Mesendoderm (in vitro differentiated cells): Measurements from ENCODE around the gene RRP8. TPM values are rescaled to one million over a fixed set of nuclear protein-coding genes. Genes with fewer than 3 reads are reported as not detected.

ENCODE experiments used
- DNase-seq: peaks from one replicate; pipeline ENCODE4 v3.0.0; 2013
- H2AK5ac ChIP-seq: 2 replicates; pipeline ENCODE4 v1.6.1; 2013; ENCODE audit warnings: low read length, inconsistent platforms
- H2BK120ac ChIP-seq: 2 replicates; pipeline ENCODE4 v1.6.1; 2013; ENCODE audit warnings: low read depth, mild to moderate bottlenecking, low read length, moderate library complexity, mixed read lengths
- H2BK15ac ChIP-seq: replicated peaks from 2 replicates; pipeline ENCODE4 v1.6.1; 2013; ENCODE audit warnings: low read depth, mild to moderate bottlenecking, moderate library complexity
- H2BK5ac ChIP-seq: 2 replicates; pipeline ENCODE4 v1.6.1; 2013; ENCODE audit warnings: low read length, inconsistent platforms
- H3K18ac ChIP-seq: 2 replicates; pipeline ENCODE4 v1.6.1; 2013; ENCODE audit warnings: mild to moderate bottlenecking, low read length, mixed read lengths
- H3K23ac ChIP-seq: one replicate; pipeline ENCODE4 v1.6.1; 2013; ENCODE audit warnings: low read length
- H3K27ac ChIP-seq: 2 replicates; pipeline ENCODE4 v1.5.1; 2013; ENCODE audit warnings: low read depth, mild to moderate bottlenecking, inconsistent platforms, low read length, moderate library complexity
- H3K27me3 ChIP-seq: 2 replicates; pipeline ENCODE4 v1.6.1; 2013; ENCODE audit warnings: low read length, control low read depth, mild to moderate bottlenecking, inconsistent platforms; ENCODE audit not compliant: insufficient read depth, poor library complexity
- H3K36me3 ChIP-seq: 2 replicates; pipeline ENCODE4 v1.6.1; 2013; ENCODE audit warnings: low read length, inconsistent platforms; ENCODE audit not compliant: control insufficient read depth, insufficient read depth
- H3K4ac ChIP-seq: one replicate; pipeline ENCODE4 v1.6.1; 2013; ENCODE audit warnings: low read depth, mild to moderate bottlenecking, low read length, moderate library complexity
- H3K4me1 ChIP-seq: 2 replicates; pipeline ENCODE4 v1.6.1; 2013; ENCODE audit warnings: low read depth, low read length, inconsistent platforms; ENCODE audit not compliant: control insufficient read depth
- H3K4me2 ChIP-seq: 2 replicates; pipeline ENCODE4 v1.6.1; 2013; ENCODE audit warnings: low read length
- H3K4me3 ChIP-seq: 2 replicates; pipeline ENCODE4 v1.5.1; 2013; ENCODE audit warnings: mild to moderate bottlenecking, low read length
- H3K56ac ChIP-seq: one replicate; pipeline ENCODE4 v1.6.1; 2013; ENCODE audit warnings: low read length
- H3K79me1 ChIP-seq: 2 replicates; pipeline ENCODE4 v1.6.1; 2013; ENCODE audit warnings: low read length, inconsistent platforms
- H3K79me2 ChIP-seq: 2 replicates; pipeline ENCODE4 v1.6.1; 2013; ENCODE audit warnings: mild to moderate bottlenecking, low read length; ENCODE audit not compliant: control insufficient read depth, insufficient read depth
- H3K9ac ChIP-seq: 2 replicates; pipeline ENCODE4 v1.6.1; 2013; ENCODE audit warnings: low read length, inconsistent platforms
- H4K5ac ChIP-seq: one replicate; pipeline ENCODE4 v1.6.1; 2013; ENCODE audit warnings: low read length
- H4K8ac ChIP-seq: one replicate; pipeline ENCODE4 v1.6.1; 2013; ENCODE audit warnings: low read depth, mild to moderate bottlenecking, control low read depth, low read length, moderate library complexity
- WGBS: extraction: QIAGEN DNeasy Blood & Tissue Kit; methylation state at CpG from one replicate; pipeline ENCODE4 v1.1.7; 2013; ENCODE audit warnings: low lambda C conversion rate, missing lambda C conversion rate; ENCODE audit not compliant: insufficient coverage; ENCODE audit errors: extremely low coverage; 5-methylcytosine and 5-hydroxymethylcytosine counted together
- polyA plus RNA-seq, 2 experiments: library from polyadenylated mRNA; stranded (reverse); fragments of 200-250 nt; gene quantifications; one replicate each; pipeline ENCODE4 v1.2.3, GENCODE V29; 2013

Gene RRP8
- 26.6 TPM for polyA plus RNA-seq (2013, experiment 1 of 2)
- polyA plus RNA-seq (2013, experiment 2 of 2): 28.9 TPM

DNA sequence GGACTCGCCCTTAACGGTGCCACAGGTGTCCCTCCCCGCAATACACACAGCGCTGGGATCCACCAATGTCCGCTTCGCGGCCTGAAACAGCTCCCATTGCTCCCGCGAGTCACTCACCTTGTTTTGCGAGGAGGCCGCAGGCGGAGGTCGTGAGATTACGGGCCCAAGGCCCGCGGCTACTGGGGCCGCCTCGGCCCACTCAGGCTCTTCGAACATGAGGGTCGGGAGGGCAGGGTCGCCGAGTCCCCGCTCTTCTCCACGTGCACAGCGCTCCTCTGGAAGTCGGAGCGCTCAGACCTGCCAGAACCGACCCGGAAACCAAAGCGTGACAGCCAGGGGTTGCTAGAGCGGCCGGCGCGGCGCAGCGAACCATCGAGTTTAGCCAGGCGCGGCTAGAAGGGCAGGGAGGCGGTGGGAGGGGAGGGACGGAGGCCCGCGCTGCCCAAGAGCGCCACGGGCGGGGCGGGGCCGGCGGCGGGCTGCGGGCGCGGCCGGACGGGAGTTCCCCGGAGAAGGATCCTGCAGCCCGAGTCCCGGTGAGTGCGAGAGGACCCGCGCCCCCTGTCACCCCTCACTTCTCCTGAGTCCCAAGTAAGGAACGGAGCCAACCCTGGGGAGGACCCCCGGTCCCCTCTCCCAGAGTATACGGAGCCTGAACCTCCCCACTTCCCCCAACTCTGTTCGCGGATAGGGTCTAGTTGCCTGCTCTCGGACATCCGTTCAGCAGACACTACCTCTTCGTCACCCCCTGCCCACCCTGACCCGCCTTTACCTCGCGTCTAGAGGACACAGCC, at the start of gene RRP8, which contains the start of gene ILK:
Gene RRP8, minus strand, starts transcription at position 330 of the 794 bp plus-strand sequence. Its CDS starts 114 bp downstream, at position 216.
Gene ILK, plus strand, starts transcription at position 488 of the 794 bp plus-strand sequence. CDS start 498 bp downstream, outside the sequence.
- Histone ChIP-seq H3K27me3 (no peaks in the 10 kb centered on the region), H3K27ac (peak within 1 kb of the TSS; percentile 68), H3K56ac (peak within 1 kb of the TSS; percentile 98), H4K5ac (no peak within 1 kb of the TSS), H3K4me3 (peak within 1 kb of the TSS; percentile 97), H3K18ac (peak within 1 kb of the TSS; percentile 24), H3K4ac (peak within 1 kb of the TSS; percentile 28), H3K4me2 (peak within 1 kb of the TSS; percentile 83), H2BK5ac (peak within 1 kb of the TSS; percentile 88), H2BK120ac (no peak within 1 kb of the TSS), H2AK5ac (peak within 1 kb of the TSS; percentile 54), H3K4me1 (peaks cover 9% of the 10 kb centered on the region), H3K79me1 (peaks cover 30% of the 10 kb centered on the region), H3K79me2 (peaks cover 44% of the 10 kb centered on the region), H4K8ac (no peak within 1 kb of the TSS), H3K23ac (peak within 1 kb of the TSS; percentile 74), H3K36me3 (peaks cover 8% of the 10 kb centered on the region), H3K9ac (peak within 1 kb of the TSS; percentile 98), H2BK15ac (no peak within 1 kb of the TSS)
- no CpG with 5 or more reads among the region's 72 CpGs for WGBS
- peak; percentile 95 for DNase-seq

DNA sequence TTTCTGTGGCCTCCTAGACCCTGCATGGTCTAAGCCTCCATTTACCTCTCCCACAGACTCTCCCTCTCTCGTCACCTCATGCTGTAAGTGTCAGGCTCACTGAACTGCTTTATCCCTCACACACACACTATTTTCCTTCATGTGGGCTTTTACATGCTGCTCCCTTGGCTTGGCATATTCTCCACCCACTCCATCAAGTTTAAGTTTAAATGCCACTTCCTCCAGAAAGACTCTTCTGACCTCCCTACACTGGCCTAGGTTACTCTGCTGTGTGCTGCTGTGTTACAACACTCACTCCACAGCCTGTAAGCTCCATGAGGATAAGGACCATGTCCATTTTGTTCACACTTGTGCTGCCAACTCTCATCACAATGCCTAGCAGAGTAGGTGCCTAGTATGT, 49.7 kb upstream of the RRP8 start:
- H3K27me3 ChIP-seq: peaks cover 6% of the 10 kb centered on the region
- H3K4me2 ChIP-seq: no peak overlapping the region
- no peak overlapping the region for H3K23ac ChIP-seq
- no peaks in the 10 kb centered on the region for H3K79me1 ChIP-seq
- no peak overlapping the region for H3K4ac ChIP-seq
- no peak overlapping the region for H3K56ac ChIP-seq
- no peaks in the 10 kb centered on the region for H3K79me2 ChIP-seq
- DNase-seq: no peak
- no peak overlapping the region for H4K5ac ChIP-seq
- no peaks in the 10 kb centered on the region for H3K36me3 ChIP-seq
- H4K8ac ChIP-seq: no peak overlapping the region
- no peak overlapping the region for H3K9ac ChIP-seq
- H3K4me3 ChIP-seq: no peak overlapping the region
- H3K18ac ChIP-seq: no peak overlapping the region
- H2BK15ac ChIP-seq: no peak overlapping the region
- H2BK120ac ChIP-seq: no peak overlapping the region
- H3K4me1 ChIP-seq: peaks cover 5% of the 10 kb centered on the region
- H3K27ac ChIP-seq: no peak overlapping the region
- no peak overlapping the region for H2BK5ac ChIP-seq
- no CpG with 5 or more reads among the region's 1 CpG for WGBS
- no peak overlapping the region for H2AK5ac ChIP-seq

DNA sequence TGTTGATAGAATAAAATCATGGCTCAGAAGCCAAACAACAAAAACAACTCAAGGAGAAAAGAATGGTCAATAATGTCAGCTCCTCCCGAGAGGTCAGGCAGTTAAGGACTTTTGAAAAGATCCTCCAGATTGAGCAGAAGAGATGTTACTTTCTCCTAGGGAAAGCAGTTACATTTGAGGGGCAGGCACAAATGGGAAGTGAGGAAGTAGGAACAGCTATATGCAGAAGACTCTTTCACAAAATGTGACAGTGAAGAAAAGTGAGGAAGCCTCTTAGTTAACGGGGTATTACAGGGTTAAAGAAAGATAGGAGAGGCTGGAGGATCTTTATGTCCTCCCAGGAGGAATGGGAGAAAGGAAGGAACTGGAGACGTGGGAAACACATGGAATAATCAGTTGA, 48.8 kb upstream of the RRP8 start:
- Histone ChIP-seq H2BK15ac (no peak overlapping the region), H3K4me2 (no peak overlapping the region), H3K4ac (no peak overlapping the region), H3K23ac (no peak overlapping the region), H3K27ac (no peak overlapping the region), H2AK5ac (no peak overlapping the region), H3K79me2 (no peaks in the 10 kb centered on the region), H3K36me3 (no peaks in the 10 kb centered on the region), H3K79me1 (no peaks in the 10 kb centered on the region), H3K9ac (no peak overlapping the region), H3K56ac (no peak overlapping the region), H2BK120ac (no peak overlapping the region), H2BK5ac (no peak overlapping the region), H4K8ac (no peak overlapping the region), H3K4me3 (no peak overlapping the region), H3K18ac (no peak overlapping the region), H4K5ac (no peak overlapping the region), H3K4me1 (peaks cover 5% of the 10 kb centered on the region), H3K27me3 (peaks cover 4% of the 10 kb centered on the region)
- DNase-seq: no peak
- WGBS: no CpG with 5 or more reads among the region's 3 CpGs

DNA sequence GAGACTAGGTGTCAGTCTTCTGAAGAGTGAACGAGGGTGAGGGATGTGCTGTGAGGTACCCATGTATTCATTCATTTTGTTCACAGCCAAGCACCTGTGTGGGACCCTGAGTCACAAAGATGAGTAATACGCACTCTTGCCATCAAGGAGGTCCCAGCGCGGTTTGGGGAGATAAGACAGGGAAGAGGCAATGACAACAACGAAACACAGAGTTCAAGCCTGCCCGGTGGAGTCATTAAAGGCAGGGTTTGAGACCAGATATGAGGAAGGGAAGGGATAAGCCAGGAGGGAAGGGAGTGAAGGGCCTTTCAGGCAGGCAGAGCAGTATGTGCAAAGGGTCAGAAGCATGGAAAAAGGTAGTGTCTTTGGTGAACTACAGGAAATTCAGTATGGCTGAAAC, 47.6 kb upstream of the RRP8 start:
- no peak overlapping the region for H2BK5ac ChIP-seq
- H2BK15ac ChIP-seq: no peak overlapping the region
- H2AK5ac ChIP-seq: no peak overlapping the region
- no peak overlapping the region for H3K56ac ChIP-seq
- no peak overlapping the region for H4K5ac ChIP-seq
- H3K18ac ChIP-seq: no peak overlapping the region
- H3K27me3 ChIP-seq: no peaks in the 10 kb centered on the region
- no peak overlapping the region for H3K23ac ChIP-seq
- no peak overlapping the region for H4K8ac ChIP-seq
- H3K79me2 ChIP-seq: no peaks in the 10 kb centered on the region
- no peak overlapping the region for H3K4ac ChIP-seq
- no peak overlapping the region for H3K4me3 ChIP-seq
- H2BK120ac ChIP-seq: no peak overlapping the region
- H3K4me2 ChIP-seq: no peak overlapping the region
- peaks cover 8% of the 10 kb centered on the region for H3K4me1 ChIP-seq
- no peaks in the 10 kb centered on the region for H3K79me1 ChIP-seq
- no peak for DNase-seq
- WGBS: no CpG with 5 or more reads among the region's 6 CpGs
- H3K27ac ChIP-seq: no peak overlapping the region
- no peak overlapping the region for H3K9ac ChIP-seq
- no peaks in the 10 kb centered on the region for H3K36me3 ChIP-seq

DNA sequence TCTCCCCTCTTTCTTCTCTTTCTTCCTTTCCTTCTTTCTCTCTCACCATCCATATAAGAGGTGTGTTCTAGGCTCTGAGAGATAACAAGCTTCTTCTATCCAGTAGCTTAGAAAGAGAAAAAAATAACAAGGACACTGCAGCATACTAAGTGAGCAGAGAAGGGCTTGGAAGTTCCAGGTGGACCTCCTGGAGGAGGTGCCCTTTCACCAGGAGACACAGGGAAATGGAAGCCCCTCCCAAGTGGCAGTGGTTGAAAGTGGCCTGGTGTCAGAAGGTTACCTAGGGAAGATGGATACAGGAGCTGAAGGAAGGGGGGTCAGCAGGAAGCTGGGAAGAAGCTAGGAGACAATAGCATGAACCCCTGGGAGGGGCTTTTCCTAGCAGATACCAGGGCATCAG, 46.7 kb upstream of the RRP8 start:
- H2BK15ac ChIP-seq: no peak overlapping the region
- no peak overlapping the region for H4K8ac ChIP-seq
- H3K9ac ChIP-seq: no peak overlapping the region
- no peak overlapping the region for H3K18ac ChIP-seq
- no peak overlapping the region for H3K4me2 ChIP-seq
- DNase-seq: no peak
- no peak overlapping the region for H3K4me3 ChIP-seq
- H3K36me3 ChIP-seq: no peaks in the 10 kb centered on the region
- H3K56ac ChIP-seq: no peak overlapping the region
- H3K27ac ChIP-seq: no peak overlapping the region
- H4K5ac ChIP-seq: no peak overlapping the region
- no peaks in the 10 kb centered on the region for H3K27me3 ChIP-seq
- H2BK5ac ChIP-seq: no peak overlapping the region
- H2AK5ac ChIP-seq: no peak overlapping the region
- H3K4me1 ChIP-seq: peaks cover 8% of the 10 kb centered on the region
- no peaks in the 10 kb centered on the region for H3K79me1 ChIP-seq
- H3K23ac ChIP-seq: no peak overlapping the region
- H3K79me2 ChIP-seq: no peaks in the 10 kb centered on the region
- H3K4ac ChIP-seq: no peak overlapping the region
- no peak overlapping the region for H2BK120ac ChIP-seq
